Tibial nerve (tissue), 4 donors: ENCODE measurements around the gene LEFTY1. TPM values are rescaled to one million over a fixed set of nuclear protein-coding genes. Genes with fewer than 3 reads are reported as not detected.

Experiments used
- DNase-seq, 2 donors: peaks; one replicate each; pipeline ENCODE4 v3.0.0-alpha.2; 2019; ENCODE audit warnings: low spot score in 2 of 2
- H3K27ac ChIP-seq, 4 donors: fragments of 200-600 bp; sonication (generic) in 3 of 4; one replicate each; pipeline ENCODE4 v1.5.1; 2017 to 2019; ENCODE audit warnings: mild to moderate bottlenecking in 1 of 4
- H3K27me3 ChIP-seq, 2 donors: fragments of 200-600 bp; sonication (generic) in 1 of 2; one replicate each; pipeline versions ENCODE4 v1.5.1 to v1.6.0; 2017 to 2019
- H3K36me3 ChIP-seq, 3 donors: fragments of 200-600 bp; sonication (generic); one replicate each; pipeline ENCODE4 v1.5.1; 2018 to 2019
- H3K4me1 ChIP-seq, 4 donors: fragments of 200-600 bp; sonication (generic) in 3 of 4; one replicate each; pipeline ENCODE4 v1.5.1; 2017 to 2019
- H3K4me3 ChIP-seq, 4 donors: fragments of 200-600 bp; sonication (generic) in 3 of 4; one replicate each; pipeline ENCODE4 v1.5.1; 2017 to 2019; ENCODE audit warnings: mild to moderate bottlenecking in 1 of 4, moderate library complexity in 1 of 4
- H3K9me3 ChIP-seq, 4 donors: fragments of 200-600 bp; sonication (generic) in 3 of 4; one replicate each; pipeline ENCODE4 v1.5.1; 2017 to 2019
- CTCF ChIP-seq, 5 experiments: fragments of 200-600 bp in 3 of 5; fragments of 450-650 bp in 2 of 5; sonication (generic) in 3 of 5; IDR thresholded peaks; one replicate each; pipeline ENCODE4 v1.5.1; 2016 to 2019; ENCODE audit warnings: antibody characterized with exemption in 5 of 5, mild to moderate bottlenecking in 3 of 5, moderate library complexity in 2 of 5
- EP300 ChIP-seq, 2 donors: sonication (generic); formaldehyde crosslinking; IDR thresholded peaks; one replicate each; pipeline ENCODE4 v1.6.1; 2017; ENCODE audit warnings: antibody characterized with exemption in 2 of 2, mild to moderate bottlenecking in 1 of 2
- POLR2A ChIP-seq, 2 donors: fragments of 450-650 bp; IDR thresholded peaks; one replicate each; pipeline ENCODE4 v1.6.1; 2017; ENCODE audit warnings: antibody characterized with exemption in 2 of 2, mild to moderate bottlenecking in 2 of 2, moderate library complexity in 2 of 2
- WGBS, 2 donors: methylation state at CpG; one replicate each; pipeline ENCODE4 v1.1.5; 2018; 5-methylcytosine and 5-hydroxymethylcytosine counted together
- total RNA-seq, 4 donors: library from RNA; depleted of rRNA; stranded (reverse); fragments of >200 nt; gene quantifications; one replicate each; pipeline ENCODE4 v1.1.0, GENCODE V29; 2016

The LEFTY1 gene
- total RNA-seq, 4 donors from 2014 or later, result 0.20 TPM; not detected in 3

GRCh38 chr1:225908013-225908640, 19.2 kb upstream of the LEFTY1 start:
- H3K27me3 ChIP-seq, result no peaks in the 10 kb centered on the region
- H3K27ac ChIP-seq, result no peak overlapping the region
- H3K9me3 ChIP-seq, result no peaks in the 10 kb centered on the region
- no peak for DNase-seq
- H3K36me3 ChIP-seq, result peaks cover 0 to 1% (median 0%) of the 10 kb centered on the region in 3 donors
- H3K4me3 ChIP-seq, result no peak overlapping the region
- 85 to 87% methylated on average over 5 of the region's 5 CpGs for WGBS, 2 donors
- peaks cover 0 to 9% (median 4%) of the 10 kb centered on the region in 4 donors for H3K4me1 ChIP-seq
- TF ChIP-seq EP300 (IDR thresholded peaks at IDR 0.05) (no peak), POLR2A (IDR thresholded peaks at IDR 0.05) (no peak), CTCF (IDR thresholded peaks at IDR 0.05) (no peak)

DNA sequence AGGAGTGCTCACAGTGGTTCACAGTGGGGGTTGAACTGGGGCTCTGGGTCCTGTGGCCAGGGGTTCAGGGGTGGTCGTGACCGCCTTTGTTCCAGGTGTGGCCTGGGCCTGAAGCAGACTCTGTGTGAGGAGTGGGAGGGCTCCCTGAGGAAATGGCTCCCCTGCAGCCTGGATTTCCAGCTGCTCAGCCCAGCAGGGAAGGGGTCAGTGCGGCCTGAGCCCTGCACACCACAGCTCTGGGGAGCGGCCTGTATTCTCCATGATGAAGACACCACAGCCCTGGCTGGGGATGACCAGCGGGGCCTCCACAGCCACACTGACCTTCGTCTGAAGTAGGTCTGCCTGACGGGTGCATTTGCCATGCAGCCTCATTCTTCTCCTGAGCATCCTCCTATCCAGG, 18.4 kb upstream of the LEFTY1 start:
- no peak for TF ChIP-seq EP300 (IDR thresholded peaks at IDR 0.05)
- WGBS, 2 donors, result 78 to 93% methylated on average over 6 of the region's 7 CpGs
- Histone ChIP-seq H3K27me3 (no peaks in the 10 kb centered on the region), H3K9me3 (no peaks in the 10 kb centered on the region), H3K36me3 (no peaks in the 10 kb centered on the region), H3K4me1 (peaks cover 0 to 9% (median 4%) of the 10 kb centered on the region in 4 donors), H3K27ac (no peak overlapping the region), H3K4me3 (no peak overlapping the region)
- no peak for DNase-seq

GRCh38 chr1:225906467-225906866, 17.5 kb upstream of the LEFTY1 start:
- no peaks in the 10 kb centered on the region for H3K36me3 ChIP-seq
- H3K9me3 ChIP-seq, result no peaks in the 10 kb centered on the region
- no peaks in the 10 kb centered on the region for H3K27me3 ChIP-seq
- TF ChIP-seq POLR2A (IDR thresholded peaks at IDR 0.05), result no peak
- no peak for TF ChIP-seq CTCF (IDR thresholded peaks at IDR 0.05)
- no peak for TF ChIP-seq EP300 (IDR thresholded peaks at IDR 0.05)
- H3K27ac ChIP-seq, result no peak overlapping the region
- H3K4me3 ChIP-seq, result no peak overlapping the region
- DNase-seq, result no peak
- peaks cover 0 to 5% (median 2%) of the 10 kb centered on the region in 4 donors for H3K4me1 ChIP-seq
- 81 to 85% methylated on average over 6 of the region's 6 CpGs for WGBS, 2 donors

DNA sequence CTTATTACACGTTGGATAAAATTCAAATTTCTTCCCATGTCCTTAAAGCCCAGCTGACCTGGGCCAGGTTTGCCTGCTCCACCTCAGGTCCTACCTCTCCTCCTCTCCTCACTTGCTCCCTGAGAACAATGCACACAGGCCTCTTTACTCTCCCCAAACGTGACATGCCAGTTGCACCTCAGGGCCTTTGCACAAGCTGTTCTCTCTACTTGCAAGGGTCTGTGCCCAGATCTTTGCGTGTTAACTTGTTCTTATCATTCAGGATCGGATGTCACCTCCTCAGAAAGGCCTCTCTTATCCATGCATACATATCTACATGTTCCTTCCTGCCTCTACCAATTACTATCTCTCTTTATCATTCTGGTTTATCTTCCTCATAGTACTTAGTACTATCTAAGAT, 14.7 kb upstream of the LEFTY1 start:
- H3K36me3 ChIP-seq, result no peaks in the 10 kb centered on the region
- TF ChIP-seq EP300 (IDR thresholded peaks at IDR 0.05) (no peak), POLR2A (IDR thresholded peaks at IDR 0.05) (no peak), CTCF (IDR thresholded peaks at IDR 0.05) (no peak)
- no peak for DNase-seq
- WGBS, 2 donors, result 82 to 89% methylated on average over 4 of the region's 4 CpGs
- no peak overlapping the region for H3K27ac ChIP-seq
- H3K9me3 ChIP-seq, result no peaks in the 10 kb centered on the region
- no peak overlapping the region for H3K4me3 ChIP-seq
- H3K4me1 ChIP-seq, result no peaks in the 10 kb centered on the region
- no peaks in the 10 kb centered on the region for H3K27me3 ChIP-seq

DNA sequence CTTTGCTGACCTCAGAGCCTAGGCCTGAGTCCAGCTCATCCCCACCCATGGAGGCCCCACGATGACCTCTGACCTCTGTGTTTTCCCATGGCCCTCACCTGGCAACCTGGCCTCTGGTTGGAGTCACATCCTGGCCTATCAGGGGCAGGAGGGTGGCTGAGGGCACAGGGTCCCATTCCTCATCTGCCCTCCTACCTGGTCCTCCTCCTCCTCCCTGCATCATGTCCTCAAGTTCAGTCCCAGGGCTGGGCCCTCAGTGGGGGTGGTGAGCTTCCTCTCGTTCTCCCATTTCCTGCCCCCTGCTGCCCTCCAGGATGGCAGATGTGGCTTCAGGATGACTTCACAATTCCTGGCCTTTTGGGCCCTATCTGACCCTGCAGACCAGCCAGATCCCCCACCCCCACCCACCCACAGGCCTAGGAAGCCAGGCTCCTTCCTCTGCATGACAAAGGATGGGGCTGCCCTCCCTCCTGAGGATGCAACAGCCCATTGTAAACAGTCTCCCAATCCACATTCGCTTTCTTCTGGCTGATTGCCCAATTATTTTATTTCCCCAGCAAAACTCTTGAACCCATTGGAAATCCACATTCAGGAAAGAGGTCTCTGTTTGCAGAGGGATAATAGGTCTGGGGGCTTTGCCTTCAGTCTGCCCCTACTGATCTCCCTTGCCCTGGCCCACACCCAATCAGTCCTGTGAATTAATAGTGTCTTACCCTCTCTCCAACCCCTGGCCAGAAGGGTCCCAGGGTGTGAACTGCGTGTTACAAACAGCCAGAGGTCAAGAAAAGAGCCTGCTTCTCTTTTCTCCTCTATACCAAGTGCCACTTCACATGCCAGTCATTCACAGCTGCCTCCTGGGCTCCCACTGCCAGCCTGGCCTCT, 10.3 kb upstream of the LEFTY1 start:
- no peaks in the 10 kb centered on the region for H3K9me3 ChIP-seq
- H3K27ac ChIP-seq, result no peak overlapping the region
- WGBS, 2 donors, result 31 to 45% methylated on average over 4 of the region's 4 CpGs
- no peaks in the 10 kb centered on the region for H3K27me3 ChIP-seq
- H3K4me1 ChIP-seq, result no peaks in the 10 kb centered on the region
- DNase-seq, result no peak
- TF ChIP-seq EP300 (IDR thresholded peaks at IDR 0.05) (no peak), CTCF (IDR thresholded peaks at IDR 0.05) (no peak), POLR2A (IDR thresholded peaks at IDR 0.05) (no peak)
- H3K4me3 ChIP-seq, result no peak overlapping the region
- H3K36me3 ChIP-seq, result no peaks in the 10 kb centered on the region
